Activated naive CD4-positive, alpha-beta T cell (primary cell): ENCODE measurements around the gene NFATC3.

Experiments used
- DNase-seq, 4 experiments: peaks; one replicate each; lab custom pipeline; 2025; lab: John Stamatoyannopoulos, UW

Gene NFATC3

GRCh38 chr16:68072038-68072695 lies 13.0 kb upstream of the NFATC3 start:
- no peak for DNase-seq

GRCh38 chr16:68073902-68074760 lies 11.0 kb upstream of the NFATC3 start:
- DNase-seq, result no peak

DNA sequence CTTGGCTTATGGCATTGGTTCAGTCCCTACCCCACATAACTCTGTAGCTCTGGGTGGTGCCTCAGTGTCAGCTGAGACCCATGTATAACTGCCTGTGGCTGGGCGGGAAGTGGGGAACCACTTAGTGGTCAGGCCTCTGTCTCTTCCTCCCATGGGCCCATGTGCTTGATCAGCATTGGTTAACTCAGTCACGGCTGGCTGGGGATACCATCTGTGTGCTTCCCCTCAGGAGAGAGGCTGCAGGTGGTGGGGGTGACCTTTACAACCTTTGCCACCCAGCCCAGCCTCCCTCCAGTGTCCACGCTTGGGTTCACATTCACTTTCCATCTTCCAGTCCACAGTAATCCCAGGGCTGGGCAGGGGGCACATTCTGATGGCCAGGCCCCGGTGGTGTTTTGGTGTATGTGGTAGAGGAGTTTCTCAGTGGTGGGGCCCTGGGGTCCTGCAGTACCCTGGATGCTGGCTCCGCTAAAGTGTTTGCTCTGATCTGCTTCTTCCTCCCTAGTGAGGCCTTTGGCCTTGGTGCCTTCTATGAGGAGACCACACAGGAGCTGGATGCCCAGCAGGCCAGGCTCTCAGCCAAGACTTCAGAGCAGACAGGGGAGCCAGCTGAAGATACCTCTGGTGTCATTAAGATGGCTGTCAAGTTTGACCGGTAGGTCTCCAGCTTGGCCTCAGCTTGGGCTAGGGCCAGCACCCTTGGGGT lies 10.2 kb upstream of the NFATC3 start:
- DNase-seq, result peak in 1 of 4 experiments; percentile 17

DNA sequence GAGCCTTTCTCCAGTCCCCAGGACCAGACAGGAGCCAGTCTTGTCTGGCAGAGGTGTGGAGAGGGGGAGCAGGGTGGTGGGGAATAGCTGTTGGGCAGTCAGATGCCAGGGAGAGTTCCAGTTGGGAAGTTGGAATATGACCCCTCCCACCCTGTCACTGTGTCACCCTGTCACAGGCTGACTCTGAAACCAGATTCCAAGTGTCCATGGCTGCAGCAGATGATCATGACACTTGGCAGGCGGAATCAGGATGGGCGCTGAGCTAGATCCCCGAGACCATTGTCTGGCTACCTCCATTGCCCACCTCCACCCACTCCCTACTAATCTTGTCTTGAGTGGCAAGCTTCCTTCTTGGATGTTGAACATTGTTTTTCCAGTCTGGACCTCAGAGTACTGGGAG lies 9.2 kb upstream of the NFATC3 start:
- no peak for DNase-seq

- DNase-seq, result no peak
Measured at GRCh38 chr16:68076560-68076959, 8.6 kb upstream of the NFATC3 start.

DNA sequence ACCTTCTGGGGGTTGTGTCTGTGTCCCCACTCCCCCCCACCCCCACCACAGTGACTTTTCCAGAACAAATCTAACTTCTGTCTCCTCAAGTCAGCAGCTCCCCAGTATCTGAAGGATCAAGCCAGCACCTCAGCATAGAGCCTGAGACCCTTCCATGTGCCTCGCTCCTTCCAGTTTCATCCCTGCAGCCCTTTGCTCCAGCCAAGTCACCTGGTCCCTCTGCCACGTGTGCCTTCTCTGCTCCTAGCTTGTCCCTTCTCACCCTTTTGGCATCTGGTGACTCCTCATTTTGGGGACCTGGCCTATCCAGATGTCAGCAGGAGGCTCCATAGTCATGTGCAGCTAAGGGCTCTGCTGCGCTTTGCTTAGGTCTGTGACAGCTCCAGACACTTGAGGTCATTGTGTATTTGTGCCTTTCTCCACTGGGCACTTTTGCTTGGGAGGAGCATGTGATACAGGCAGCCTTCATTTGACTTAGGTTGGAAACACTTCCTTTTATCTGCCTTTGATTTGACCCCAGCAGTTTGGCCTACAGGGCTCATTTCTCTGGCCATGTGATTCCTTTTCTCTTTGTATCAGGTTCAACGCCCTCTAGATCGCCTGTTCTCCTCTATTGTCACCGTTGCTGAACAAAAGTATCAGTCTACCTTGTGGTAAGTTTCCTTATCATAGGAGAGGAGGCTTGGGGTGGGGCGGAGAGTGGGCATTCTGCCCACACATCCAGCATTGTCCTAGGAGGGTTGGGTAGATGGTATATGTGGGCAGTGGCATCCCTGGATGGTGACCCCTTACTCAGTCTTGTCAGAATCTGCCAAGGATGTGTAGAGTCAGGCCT lies 7.1 kb upstream of the NFATC3 start:
- no peak for DNase-seq

- DNase-seq, result no peak
Measured at GRCh38 chr16:68078701-68079375, 6.3 kb upstream of the NFATC3 start.

- no peak for DNase-seq
Measured at GRCh38 chr16:68079376-68079625, 5.9 kb upstream of the NFATC3 start.

- peak in 2 of 4 experiments; percentile 48 to 61 for DNase-seq
Measured at GRCh38 chr16:68079626-68080344, 5.4 kb upstream of the NFATC3 start.

GRCh38 chr16:68081861-68082628 lies 3.1 kb upstream of the NFATC3 start:
- DNase-seq, result no peak

- no peak for DNase-seq
Measured at GRCh38 chr16:68082629-68083238, 2.4 kb upstream of the NFATC3 start.

GRCh38 chr16:68083239-68083781 lies 1.9 kb upstream of the NFATC3 start:
- no peak for DNase-seq

DNA sequence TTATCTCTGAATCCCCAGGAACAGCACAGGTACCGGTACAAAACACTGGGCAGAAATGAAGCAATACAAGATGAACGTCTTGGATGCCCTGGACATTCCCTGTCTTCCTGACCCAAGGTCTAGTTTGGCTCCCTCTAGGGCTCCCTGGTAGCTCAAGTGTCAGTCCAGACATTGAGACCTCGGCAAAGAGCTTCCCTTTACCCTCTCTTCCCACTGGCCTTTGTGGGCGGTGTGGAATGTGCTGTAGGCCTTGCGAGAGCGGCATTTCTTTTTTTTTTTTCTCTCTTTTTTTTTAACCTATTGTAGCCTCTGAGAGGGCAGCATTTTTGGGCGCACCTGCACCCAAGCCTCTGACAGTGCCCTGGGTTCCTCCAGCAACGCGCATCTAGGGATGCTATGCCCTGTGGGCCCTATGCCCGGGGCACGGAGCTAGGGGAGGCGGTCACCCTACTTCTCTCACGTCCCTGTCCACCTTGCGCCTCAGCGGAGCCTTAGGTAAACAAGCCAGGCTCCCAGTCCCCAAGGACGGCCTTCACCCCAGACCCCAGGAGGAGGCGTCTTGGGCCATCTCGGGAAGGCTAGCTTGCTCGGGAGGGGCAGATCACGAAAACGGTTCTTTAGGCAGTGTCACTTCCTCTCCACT lies 1.2 kb upstream of the NFATC3 start:
- DNase-seq, result no peak

DNA sequence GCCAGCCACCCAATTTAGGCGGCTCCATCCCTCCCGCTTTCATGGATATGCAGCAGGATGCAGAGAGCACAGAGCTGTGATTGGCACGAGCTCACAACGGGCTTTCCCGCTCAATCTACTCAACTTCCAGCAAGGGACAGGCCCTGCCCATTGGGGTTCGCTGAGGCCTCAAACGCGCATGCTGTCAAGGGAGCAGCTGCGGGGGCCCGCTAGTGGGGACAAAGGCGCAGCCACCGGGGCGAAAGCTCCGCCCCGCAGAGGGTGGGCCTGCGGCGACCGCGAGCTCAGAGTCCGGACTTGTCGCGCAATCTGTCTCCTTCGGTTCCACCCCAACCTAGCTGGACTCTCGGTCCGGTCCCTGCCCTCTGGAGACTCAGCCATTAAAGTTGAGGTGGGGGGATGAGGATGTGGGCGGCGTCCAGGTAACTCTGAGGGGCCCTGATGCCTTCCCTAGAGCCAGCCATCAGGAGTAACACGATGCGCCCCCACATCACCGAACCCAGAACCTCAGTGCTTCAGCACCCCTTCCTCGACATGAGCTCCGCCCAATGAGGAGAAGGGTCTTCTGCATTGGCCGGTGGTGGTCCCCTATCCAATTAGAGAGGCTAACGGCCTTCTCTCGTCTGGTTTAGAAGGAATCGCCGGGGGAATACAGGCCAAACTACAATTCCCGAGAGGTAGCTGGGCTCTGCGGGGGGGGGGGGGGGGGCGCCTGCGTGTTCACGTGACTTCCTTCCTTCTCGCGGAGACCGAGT lies 489 bp upstream of the NFATC3 start:
- DNase-seq, result peak; percentile 62 to 75 (median 70)

GRCh38 chr16:68086336-68086841 lies 1.2 kb downstream of the NFATC3 start:
- DNase-seq, result no peak

DNA sequence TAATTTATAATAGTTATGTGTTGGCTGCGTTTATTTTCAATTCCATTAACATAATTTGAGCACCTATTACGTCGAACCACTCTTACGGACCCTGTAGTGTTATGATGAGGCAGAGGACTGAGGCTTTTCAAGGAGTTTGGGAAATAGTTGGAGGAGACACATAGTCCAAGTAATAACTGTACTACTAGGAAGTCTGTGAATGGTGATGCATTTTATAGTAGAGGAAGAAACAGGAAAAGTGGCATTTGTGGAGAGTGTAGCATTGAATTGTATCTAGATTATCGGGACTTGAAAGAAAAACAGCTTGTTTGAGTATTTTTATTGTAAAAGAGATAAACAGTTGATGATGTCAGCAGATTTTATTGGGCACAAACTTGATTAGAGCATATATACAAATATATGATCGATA lies 1.7 kb downstream of the NFATC3 start:
- DNase-seq, result no peak

DNA sequence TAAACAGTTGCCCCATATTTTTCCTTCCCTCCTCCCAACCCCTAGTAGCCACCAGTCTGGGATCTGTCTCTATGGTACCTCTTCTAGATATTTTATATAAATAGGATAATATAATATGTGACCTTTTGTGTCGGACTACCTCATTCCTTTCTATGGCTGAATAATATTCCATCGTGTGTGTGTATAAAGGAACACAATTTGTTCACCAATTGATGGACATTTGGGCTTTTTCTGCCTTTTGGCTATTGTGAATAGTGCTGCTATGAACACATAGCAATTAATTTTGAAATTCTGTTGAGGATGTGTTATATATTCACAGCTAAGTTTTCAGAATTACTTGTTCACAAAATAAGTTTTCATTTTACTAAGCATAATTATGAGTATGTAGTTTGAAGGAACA lies 2.5 kb downstream of the NFATC3 start:
- no peak for DNase-seq
